ENCODE measurements around the gene DYDC2. TPM values are rescaled to one million over a fixed set of nuclear protein-coding genes. Genes with fewer than 3 reads are reported as not detected.

The DYDC2 gene
- total RNA-seq, 1 experiment from 2014 or later = 1.9 TPM

DNA sequence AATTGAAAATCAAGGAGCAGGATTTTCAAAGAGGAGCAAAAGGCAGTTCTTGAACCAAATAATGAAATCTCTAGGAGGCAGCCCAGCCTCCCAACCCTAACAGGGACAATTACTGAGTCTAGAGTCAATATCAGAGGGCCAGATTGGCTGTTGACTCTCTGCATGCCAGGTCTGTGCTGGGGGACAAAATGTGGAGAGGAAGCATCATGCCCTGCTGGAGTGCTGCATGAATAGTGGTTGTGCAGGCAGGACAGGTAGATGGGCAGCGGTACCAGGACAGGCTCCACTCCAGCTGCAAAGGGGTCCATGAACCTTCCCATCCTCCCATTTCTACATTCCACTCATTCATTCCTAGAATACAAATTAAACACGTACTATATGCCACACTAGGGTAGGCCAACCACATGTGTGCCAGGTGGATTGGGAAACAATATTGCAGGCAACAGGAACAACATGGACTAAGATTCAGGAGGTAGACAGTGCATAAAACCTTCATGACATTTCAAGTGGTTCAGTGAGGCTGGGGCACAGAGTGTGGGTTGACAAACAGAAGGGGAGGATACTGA is 36.8 kb upstream of the DYDC2 start (continued):
- TF ChIP-seq ZNF263 (CRISPR knock-in tag; IDR thresholded peaks at IDR 0.05; ENCODE audit: low read depth) (no peak), CREB1 (CRISPR knock-in tag; IDR thresholded peaks at IDR 0.05) (no peak)
- TF ChIP-seq, protein P1, sequence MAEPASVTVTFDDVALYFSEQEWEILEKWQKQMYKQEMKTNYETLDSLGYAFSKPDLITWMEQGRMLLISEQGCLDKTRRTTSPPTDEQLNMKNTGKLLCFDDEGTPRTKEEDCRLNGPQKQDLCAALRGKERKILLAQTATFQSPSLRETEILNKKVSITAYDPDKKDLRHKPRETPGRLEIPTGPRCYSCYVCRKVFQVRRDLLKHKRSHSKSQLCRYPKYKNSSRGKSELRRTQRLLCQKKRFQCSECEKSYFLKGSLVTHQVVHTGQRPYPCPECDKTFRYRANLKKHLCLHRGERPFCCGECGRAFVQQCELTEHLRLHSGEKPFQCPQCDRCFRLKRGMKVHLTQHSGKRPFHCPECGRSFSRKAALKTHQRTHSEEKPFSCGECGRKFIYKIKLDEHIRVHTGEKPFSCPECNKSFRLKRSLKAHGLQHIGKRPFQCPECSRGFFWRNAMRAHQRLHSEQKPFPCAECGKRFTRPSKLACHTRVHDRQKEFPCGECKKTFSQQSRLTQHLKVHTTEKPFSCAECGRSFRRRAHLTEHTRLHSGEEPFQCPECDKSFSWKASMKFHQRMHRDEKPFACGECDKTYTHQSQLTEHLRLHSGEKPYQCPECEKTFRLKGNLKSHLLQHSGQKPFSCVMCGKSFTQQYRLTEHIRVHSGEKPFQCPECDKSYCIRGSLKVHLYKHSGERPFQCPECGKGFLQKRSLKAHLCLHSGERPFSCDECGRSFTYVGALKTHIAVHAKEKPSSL (CRISPR knock-in tag; conservative IDR thresholded peaks at IDR 0.05) = no peak
- TF ChIP-seq, protein P2, sequence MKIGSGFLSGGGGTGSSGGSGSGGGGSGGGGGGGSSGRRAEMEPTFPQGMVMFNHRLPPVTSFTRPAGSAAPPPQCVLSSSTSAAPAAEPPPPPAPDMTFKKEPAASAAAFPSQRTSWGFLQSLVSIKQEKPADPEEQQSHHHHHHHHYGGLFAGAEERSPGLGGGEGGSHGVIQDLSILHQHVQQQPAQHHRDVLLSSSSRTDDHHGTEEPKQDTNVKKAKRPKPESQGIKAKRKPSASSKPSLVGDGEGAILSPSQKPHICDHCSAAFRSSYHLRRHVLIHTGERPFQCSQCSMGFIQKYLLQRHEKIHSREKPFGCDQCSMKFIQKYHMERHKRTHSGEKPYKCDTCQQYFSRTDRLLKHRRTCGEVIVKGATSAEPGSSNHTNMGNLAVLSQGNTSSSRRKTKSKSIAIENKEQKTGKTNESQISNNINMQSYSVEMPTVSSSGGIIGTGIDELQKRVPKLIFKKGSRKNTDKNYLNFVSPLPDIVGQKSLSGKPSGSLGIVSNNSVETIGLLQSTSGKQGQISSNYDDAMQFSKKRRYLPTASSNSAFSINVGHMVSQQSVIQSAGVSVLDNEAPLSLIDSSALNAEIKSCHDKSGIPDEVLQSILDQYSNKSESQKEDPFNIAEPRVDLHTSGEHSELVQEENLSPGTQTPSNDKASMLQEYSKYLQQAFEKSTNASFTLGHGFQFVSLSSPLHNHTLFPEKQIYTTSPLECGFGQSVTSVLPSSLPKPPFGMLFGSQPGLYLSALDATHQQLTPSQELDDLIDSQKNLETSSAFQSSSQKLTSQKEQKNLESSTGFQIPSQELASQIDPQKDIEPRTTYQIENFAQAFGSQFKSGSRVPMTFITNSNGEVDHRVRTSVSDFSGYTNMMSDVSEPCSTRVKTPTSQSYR (CRISPR knock-in tag; IDR thresholded peaks at IDR 0.05) = no peak
- TF ChIP-seq, protein P3, sequence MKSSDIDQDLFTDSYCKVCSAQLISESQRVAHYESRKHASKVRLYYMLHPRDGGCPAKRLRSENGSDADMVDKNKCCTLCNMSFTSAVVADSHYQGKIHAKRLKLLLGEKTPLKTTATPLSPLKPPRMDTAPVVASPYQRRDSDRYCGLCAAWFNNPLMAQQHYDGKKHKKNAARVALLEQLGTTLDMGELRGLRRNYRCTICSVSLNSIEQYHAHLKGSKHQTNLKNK (CRISPR knock-in tag; IDR thresholded peaks at IDR 0.05) = no peak

DNA sequence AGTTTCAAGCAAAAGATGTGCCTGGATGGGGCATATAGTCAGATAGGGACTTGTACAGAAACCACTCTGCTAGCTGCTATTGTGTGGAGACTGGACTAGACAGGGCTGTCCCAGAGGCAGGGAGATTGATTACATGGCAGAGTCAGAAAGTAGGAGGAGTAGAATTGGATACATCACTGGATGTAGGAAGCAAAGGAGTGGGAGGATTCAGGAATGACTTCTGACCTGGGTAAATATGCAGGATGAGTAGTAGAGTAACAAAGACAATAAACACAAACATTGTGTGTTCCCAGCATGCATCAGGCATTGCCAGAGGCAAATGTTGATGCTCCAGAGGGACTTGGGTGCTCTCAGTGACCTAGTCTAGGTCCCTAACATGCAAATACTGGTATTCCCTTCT is 36.2 kb upstream of the DYDC2 start:
- ChIA-PET CTCF (no interaction called here), POLR2A (no interaction called here)
- Mint-ChIP-seq H3K36me3 (no peaks in the 10 kb centered on the region), H3K9me3 (peaks cover 7% of the 10 kb centered on the region), H3K27me3 (ENCODE audit: low read depth) (peaks cover 4% of the 10 kb centered on the region; the same call in 1 of the 2 replicates), H3K4me3 (no peak overlapping the region), H3K4me1 (peaks cover 8% of the 10 kb centered on the region), H3K27ac (no peak overlapping the region)
- DNase-seq (ENCODE audit: low spot score) (no peak), ATAC-seq (no peak)
- TF ChIP-seq IRF2 (CRISPR knock-in tag; IDR thresholded peaks at IDR 0.05; ENCODE audit: borderline replicate concordance, low read depth) = no peak
- TF ChIP-seq, protein P4, sequence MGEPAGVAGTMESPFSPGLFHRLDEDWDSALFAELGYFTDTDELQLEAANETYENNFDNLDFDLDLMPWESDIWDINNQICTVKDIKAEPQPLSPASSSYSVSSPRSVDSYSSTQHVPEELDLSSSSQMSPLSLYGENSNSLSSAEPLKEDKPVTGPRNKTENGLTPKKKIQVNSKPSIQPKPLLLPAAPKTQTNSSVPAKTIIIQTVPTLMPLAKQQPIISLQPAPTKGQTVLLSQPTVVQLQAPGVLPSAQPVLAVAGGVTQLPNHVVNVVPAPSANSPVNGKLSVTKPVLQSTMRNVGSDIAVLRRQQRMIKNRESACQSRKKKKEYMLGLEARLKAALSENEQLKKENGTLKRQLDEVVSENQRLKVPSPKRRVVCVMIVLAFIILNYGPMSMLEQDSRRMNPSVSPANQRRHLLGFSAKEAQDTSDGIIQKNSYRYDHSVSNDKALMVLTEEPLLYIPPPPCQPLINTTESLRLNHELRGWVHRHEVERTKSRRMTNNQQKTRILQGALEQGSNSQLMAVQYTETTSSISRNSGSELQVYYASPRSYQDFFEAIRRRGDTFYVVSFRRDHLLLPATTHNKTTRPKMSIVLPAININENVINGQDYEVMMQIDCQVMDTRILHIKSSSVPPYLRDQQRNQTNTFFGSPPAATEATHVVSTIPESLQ (CRISPR knock-in tag; IDR thresholded peaks at IDR 0.05) = no peak
- no peak for TF ChIP-seq FOXK1 (CRISPR knock-in tag; IDR thresholded peaks at IDR 0.05)
- TF ChIP-seq, protein P5, sequence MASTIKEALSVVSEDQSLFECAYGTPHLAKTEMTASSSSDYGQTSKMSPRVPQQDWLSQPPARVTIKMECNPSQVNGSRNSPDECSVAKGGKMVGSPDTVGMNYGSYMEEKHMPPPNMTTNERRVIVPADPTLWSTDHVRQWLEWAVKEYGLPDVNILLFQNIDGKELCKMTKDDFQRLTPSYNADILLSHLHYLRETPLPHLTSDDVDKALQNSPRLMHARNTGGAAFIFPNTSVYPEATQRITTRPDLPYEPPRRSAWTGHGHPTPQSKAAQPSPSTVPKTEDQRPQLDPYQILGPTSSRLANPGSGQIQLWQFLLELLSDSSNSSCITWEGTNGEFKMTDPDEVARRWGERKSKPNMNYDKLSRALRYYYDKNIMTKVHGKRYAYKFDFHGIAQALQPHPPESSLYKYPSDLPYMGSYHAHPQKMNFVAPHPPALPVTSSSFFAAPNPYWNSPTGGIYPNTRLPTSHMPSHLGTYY (CRISPR knock-in tag; IDR thresholded peaks at IDR 0.05) = no peak

DNA sequence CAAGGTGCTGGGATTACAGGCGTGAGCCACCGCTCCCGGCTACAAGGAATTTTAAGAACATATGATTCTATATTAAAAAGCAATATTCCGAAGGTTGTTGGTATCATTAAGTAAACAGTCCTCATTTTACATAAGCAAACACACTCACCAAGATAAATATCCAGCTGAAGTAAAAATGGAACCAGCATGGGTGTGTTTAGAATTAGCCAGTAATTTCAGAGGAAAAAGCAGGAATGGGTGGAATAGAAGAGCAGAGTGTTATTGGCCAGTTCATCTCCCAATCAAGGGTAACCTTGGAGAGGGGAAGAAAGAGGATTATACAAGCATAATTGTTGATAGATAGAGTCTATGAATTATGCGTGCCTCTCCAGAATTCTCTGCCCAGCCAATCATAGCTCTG is 35.4 kb upstream of the DYDC2 start:
- ChIA-PET CTCF (no interaction called here), POLR2A (no interaction called here)
- Mint-ChIP-seq H3K9me3 (peaks cover 3% of the 10 kb centered on the region), H3K4me3 (no peak overlapping the region), H3K27me3 (ENCODE audit: low read depth) (peaks cover 3% of the 10 kb centered on the region; the same call in 1 of the 2 replicates), H3K27ac (no peak overlapping the region), H3K4me1 (peaks cover 9% of the 10 kb centered on the region), H3K36me3 (no peaks in the 10 kb centered on the region)
- ATAC-seq (no peak), DNase-seq (ENCODE audit: low spot score) (no peak)
- TF ChIP-seq HMGA2 (CRISPR knock-in tag; IDR thresholded peaks at IDR 0.05) (no peak), FOXK1 (CRISPR knock-in tag; IDR thresholded peaks at IDR 0.05) (no peak)
- TF ChIP-seq, protein P6, sequence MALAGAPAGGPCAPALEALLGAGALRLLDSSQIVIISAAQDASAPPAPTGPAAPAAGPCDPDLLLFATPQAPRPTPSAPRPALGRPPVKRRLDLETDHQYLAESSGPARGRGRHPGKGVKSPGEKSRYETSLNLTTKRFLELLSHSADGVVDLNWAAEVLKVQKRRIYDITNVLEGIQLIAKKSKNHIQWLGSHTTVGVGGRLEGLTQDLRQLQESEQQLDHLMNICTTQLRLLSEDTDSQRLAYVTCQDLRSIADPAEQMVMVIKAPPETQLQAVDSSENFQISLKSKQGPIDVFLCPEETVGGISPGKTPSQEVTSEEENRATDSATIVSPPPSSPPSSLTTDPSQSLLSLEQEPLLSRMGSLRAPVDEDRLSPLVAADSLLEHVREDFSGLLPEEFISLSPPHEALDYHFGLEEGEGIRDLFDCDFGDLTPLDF (CRISPR knock-in tag; IDR thresholded peaks at IDR 0.05) = no peak
- TF ChIP-seq, protein P7, sequence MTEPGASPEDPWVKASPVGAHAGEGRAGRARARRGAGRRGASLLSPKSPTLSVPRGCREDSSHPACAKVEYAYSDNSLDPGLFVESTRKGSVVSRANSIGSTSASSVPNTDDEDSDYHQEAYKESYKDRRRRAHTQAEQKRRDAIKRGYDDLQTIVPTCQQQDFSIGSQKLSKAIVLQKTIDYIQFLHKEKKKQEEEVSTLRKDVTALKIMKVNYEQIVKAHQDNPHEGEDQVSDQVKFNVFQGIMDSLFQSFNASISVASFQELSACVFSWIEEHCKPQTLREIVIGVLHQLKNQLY (CRISPR knock-in tag; IDR thresholded peaks at IDR 0.05) = no peak
- TF ChIP-seq, protein P8, sequence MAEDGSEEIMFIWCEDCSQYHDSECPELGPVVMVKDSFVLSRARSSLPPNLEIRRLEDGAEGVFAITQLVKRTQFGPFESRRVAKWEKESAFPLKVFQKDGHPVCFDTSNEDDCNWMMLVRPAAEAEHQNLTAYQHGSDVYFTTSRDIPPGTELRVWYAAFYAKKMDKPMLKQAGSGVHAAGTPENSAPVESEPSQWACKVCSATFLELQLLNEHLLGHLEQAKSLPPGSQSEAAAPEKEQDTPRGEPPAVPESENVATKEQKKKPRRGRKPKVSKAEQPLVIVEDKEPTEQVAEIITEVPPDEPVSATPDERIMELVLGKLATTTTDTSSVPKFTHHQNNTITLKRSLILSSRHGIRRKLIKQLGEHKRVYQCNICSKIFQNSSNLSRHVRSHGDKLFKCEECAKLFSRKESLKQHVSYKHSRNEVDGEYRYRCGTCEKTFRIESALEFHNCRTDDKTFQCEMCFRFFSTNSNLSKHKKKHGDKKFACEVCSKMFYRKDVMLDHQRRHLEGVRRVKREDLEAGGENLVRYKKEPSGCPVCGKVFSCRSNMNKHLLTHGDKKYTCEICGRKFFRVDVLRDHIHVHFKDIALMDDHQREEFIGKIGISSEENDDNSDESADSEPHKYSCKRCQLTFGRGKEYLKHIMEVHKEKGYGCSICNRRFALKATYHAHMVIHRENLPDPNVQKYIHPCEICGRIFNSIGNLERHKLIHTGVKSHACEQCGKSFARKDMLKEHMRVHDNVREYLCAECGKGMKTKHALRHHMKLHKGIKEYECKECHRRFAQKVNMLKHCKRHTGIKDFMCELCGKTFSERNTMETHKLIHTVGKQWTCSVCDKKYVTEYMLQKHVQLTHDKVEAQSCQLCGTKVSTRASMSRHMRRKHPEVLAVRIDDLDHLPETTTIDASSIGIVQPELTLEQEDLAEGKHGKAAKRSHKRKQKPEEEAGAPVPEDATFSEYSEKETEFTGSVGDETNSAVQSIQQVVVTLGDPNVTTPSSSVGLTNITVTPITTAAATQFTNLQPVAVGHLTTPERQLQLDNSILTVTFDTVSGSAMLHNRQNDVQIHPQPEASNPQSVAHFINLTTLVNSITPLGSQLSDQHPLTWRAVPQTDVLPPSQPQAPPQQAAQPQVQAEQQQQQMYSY (CRISPR knock-in tag; IDR thresholded peaks at IDR 0.05) = no peak
